NCI-H510A (cell line): ENCODE results near the gene TEKT3.

ENCODE experiments used
- DNase-seq: peaks from one replicate; lab custom pipeline; 2025; lab: John Stamatoyannopoulos, UW

TEKT3 gene

DNA sequence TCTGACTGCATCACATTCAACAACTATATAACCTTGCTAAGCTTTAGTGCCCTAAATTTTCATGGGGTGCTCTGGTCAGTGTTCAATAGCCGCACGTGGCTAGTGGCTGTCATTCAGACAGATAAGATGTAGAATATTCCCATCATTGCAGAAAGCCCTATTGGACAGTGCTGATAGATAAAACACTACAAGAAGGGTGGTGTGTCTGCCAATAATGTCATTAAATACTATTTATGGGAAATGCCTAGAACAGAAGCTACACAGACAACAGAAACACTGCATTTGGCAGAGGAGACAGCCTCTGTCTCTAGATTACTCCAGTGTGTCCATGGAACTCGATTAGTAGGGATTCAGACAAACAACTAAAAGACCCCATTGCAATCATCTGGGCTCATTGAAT, 47.8 kb downstream of the TEKT3 start:
- DNase-seq = no peak

DNA sequence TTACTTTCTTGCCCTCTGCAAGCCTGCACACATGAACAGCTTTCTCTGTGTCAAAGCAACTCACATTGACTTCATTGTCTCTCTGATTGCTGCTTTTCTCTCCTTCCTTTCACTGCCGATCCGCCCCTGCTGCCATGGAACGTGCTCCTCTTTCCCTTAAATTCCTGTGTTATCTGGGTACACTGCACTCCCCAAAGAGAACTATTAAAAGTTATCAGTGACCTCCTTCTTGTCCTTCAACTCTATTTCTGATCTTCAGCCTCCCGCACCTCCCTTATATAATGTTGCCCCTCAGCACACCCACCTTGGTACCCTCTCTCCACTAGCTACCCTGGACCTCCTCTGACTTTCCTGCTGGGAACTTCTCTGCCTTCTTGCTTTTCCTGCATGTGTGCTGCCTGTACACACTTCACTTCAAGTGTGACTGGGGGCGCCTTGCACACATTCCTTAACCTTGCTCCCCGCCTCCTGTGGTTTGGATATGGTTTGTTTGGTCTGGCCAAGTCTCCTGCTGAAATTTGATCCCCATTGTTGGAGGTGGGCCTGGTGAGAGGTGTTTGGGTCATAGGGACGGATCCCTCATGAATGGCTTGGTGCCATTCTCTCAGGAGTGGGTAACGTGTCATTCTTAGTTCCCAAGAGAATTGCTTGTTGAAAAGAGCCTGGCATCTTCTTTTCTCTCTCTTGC, 49.6 kb downstream of the TEKT3 start:
- DNase-seq = no peak

DNA sequence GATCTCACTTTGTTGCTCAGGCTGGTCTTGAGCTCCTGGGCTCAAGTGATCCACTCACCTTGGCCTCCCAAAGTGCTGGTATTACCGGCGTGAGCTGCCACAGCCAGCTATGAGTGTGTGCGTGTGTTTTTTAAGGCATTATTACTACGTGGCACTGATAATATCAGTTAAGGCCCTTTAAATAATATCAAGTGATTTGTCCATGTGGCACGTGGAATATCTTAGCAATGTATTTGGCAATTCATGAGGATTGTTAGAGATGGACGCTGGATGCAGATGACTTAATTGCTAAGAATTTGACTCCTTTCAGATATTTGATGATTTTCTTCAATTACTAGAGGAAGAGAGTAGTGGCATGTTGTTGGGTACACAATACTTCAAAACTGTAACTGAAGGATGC, 50.8 kb downstream of the TEKT3 start:
- DNase-seq = no peak

DNA sequence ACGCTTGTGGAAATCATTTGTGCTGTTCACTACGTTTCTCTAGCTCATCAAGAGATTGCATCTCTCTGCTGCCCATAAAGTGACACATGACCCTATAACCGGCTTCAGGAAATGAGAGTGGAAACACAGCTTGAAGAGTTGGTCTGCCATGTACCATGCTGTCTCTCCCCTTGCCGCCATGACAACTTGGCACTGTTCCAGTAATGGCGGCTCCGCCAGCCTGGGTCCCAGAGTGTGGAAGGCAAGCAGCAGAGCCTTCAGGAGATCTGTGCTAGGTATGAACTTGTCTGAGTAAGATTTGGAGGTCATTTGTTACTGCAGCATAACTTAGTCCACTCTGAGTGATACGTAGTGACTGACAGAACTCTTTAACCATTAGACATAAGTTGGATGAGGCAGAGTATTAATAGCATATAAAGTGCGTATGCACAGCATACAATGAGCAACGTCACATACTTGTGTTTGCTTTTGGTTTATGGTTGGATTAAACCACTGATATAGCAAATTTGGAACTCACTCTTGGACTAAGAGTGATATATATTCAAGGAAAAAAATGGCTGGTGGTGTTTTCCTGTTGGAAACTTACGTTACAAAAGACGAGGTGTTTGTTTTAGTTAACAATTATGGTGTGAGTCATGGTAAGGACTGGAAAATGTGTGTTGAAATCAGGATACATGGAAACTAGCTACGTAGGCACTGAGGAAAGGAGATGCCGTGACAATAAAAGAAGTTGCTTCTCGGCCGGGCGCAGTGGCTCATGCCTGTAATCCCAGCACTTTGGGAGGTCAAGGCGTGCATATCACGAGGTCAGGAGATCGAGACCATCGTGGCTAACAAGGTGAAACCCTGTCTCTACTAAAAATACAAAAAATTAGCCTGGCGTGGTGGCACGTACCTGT, 51.9 kb downstream of the TEKT3 start:
- no peak for DNase-seq

- DNase-seq = no peak
Observed at GRCh38 chr17:15288859-15289258, 52.5 kb downstream of the TEKT3 start.

GRCh38 chr17:15287538-15288267, 53.7 kb downstream of the TEKT3 start:
- DNase-seq = no peak

GRCh38 chr17:15285466-15285865, 55.9 kb downstream of the TEKT3 start:
- no peak for DNase-seq

DNA sequence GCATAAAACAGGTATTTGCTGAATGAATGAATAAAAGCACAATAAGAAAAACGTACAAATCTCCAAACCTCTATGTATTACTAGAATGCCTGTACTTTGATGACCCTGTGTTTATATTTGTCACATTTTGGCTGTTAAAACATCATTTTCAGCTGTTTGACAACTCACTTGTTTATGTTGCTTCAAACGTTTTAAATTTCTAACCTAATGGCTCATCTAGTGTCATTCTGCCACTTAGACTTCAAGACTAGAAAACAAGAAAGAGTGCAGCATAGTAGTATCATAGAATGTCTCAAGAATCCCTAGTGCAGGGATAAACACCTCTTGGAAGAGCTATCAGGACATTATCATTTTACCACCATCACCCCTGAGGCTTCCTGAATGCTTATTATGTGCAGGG, 56.9 kb downstream of the TEKT3 start:
- no peak for DNase-seq

GRCh38 chr17:15284107-15284506, 57.3 kb downstream of the TEKT3 start:
- DNase-seq = no peak

DNA sequence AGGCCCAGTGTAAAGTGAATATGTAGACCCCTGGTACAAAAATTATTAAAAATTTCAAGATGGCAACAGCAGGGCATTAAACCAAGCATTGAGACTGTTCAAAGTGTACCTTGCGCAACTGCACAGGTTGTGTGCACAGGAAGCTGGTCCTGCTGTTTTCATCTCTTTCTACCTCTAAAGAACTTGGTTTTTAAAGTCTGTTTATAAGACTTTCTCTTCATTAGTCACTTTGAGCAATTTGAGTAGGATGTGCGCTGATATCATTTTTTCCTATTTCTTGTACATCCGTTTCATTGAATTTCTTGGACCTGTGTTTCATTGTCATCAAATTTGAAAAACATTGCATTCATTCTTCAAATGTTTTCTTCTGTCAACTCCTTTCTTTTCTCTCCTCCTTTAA, 59.5 kb downstream of the TEKT3 start:
- DNase-seq = no peak

GRCh38 chr17:15278924-15279477, 62.4 kb downstream of the TEKT3 start:
- DNase-seq = no peak

GRCh38 chr17:15278380-15278779, 63.0 kb downstream of the TEKT3 start:
- DNase-seq = no peak

DNA sequence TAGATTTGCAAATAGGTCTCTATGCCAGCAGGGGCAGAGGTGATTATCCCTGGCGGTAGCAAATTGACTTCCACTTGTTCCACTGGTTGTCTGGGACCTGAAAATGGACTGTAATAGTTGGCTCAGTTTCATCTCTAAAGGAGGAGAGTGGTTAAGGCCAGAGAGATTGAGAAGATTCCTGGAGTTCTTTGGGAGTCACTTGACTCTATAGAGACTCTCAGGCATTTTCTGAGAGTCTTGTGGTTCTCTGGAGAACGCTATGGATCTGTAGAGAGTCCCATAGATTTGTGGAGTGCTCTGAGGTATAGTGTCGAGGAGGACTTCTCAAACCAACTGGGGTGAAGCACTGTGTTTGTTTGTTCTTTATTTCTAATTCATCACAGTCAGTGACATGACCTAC, 67.4 kb downstream of the TEKT3 start:
- DNase-seq = no peak

- DNase-seq = no peak
Observed at GRCh38 chr17:15273141-15273793, 68.1 kb downstream of the TEKT3 start.

DNA sequence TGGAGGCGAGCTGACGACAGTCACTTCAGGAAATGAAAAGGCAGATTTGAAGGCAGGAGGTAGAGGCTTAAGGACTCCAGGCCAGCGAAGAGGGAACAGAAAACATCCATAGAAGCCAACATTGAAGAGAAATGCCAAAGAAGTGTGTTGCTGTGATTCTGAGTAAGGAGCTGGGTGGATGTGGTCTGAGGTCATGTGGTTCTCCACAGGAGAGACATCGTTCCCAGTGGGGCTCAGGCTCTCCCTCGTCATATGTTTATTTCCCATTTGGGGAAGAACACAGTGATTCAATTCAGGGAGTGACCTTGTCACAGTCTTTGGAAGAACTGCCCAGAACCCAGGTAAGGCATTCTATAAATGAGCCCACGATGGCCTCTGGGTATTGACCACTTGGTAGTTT, 69.7 kb downstream of the TEKT3 start:
- DNase-seq = no peak

DNA sequence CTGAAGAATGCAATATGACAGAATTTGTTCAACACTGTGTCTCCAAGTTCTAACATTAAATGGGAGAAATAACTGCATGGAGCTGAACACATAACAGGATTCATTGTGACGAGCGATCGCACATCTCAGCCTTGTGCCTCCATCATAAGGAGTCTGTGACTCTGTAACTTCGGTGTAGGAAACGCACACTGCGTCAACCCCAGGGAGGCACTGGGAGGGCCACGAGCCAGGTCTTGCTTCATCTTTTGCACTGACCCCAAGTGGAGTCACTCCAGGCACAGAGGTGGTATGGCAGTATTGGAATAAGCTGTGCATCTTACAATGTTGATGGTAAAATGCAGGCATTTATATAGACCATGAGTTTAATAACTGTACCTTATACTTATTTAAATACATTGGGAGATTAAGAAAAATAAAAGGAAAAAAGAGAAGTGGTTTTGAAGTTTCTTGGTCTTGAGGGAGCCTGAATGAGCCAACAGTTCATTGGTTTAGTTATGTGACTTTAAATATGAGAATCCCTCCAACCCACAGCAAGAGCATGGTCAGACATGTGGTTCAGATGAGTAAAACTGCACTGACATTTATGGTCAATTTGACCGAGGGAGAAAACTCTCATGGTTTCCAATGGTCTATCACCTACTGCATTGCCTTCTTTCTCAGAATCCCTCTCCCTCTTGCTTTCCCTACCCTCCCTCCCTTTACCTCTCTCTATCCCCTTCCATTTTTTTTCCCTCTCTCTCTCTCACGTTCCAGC, 70.6 kb downstream of the TEKT3 start:
- DNase-seq = no peak

- DNase-seq = no peak
Observed at GRCh38 chr17:15269780-15270089, 71.7 kb downstream of the TEKT3 start.

DNA sequence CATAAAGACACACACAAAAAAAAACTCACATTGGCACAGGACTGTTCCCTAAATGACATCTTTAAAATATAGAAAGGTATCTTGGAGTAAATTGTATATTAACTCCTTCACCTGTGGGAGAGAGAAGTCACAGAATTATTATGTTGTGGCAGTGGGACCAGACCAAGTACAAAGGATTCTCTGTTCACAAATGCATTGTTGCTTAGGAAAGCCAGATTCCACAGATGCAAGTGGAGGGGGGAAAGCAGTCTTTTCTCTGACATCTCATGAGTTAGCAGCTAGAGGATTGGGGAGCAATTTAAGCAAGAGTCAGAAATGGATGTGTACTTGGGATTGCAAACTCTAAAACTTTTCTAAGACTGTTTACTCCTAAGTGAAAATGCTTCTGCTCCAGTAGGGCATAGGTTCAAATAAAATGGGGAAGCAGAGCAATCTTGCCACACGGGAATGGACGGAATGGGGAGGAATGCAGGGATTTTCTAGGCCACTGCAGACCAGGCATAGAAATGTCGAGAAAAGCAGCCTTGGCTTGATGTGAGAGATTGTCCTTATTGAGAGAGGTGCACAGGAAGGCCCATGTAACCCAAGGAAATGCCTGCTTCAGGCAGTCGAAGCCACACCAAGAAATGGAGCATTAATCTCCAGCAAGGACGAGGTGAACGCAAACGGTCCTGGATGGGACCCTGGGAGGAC, 72.2 kb downstream of the TEKT3 start:
- DNase-seq = no peak

DNA sequence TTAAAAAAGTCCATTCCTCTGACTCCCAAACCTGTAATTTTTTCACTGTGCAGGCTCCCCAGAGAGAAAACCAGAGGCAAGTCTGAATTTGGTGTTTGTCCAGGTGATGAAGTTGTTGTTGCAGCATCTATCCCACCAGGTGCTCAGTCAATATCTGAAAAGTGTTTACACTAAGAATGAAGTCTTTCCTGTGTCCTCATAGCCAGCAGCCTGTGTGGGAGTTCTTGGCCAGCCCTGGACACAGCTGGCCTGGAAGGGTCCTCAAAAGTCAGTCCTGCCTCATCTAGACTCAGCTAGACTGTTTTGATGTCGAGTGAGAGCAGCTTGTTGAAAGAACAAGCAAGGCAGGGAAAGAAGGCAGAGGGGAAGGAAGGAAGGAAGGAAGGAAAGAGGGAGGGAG, 72.9 kb downstream of the TEKT3 start:
- no peak for DNase-seq

GRCh38 chr17:15267996-15268395, 73.4 kb downstream of the TEKT3 start:
- DNase-seq = no peak
